ENCODE data around the gene FOXF1. TPM values are rescaled to one million over a fixed set of nuclear protein-coding genes. Genes with fewer than 3 reads are reported as not detected.
A peak's percentile ranks its signal among the peaks of the same experiment; 100 is the strongest.

FOXF1 gene
- total RNA-seq, 6 experiments from 2014 or later: 0.58 to 1.6 (median 1.2) TPM

GRCh38 chr16:86531641-86532525, 21.6 kb downstream of the FOXF1 start:
- H3K4me1 ChIP-seq: no peaks in the 10 kb centered on the region
- H3K36me3 ChIP-seq: peaks cover 0 to 3% (median 0%) of the 10 kb centered on the region in 4 donors
- H3K27me3 ChIP-seq: no peaks in the 10 kb centered on the region
- intact Hi-C loops (cut with DNase I): no loop called here
- 96% methylated on average over 10 of the region's 49 CpGs for WGBS (ENCODE audit: insufficient coverage, low coverage, low lambda C conversion rate, missing lambda C conversion rate)
- TF ChIP-seq CTCF (IDR thresholded peaks at IDR 0.05): no peak
- H3K27ac ChIP-seq: no peak overlapping the region
- DNase-seq (peak in 1 of 3 donors; percentile 13), ATAC-seq (no peak)
- H3K9me3 ChIP-seq: no peaks in the 10 kb centered on the region
- no peak overlapping the region for H3K4me3 ChIP-seq

- H3K27ac ChIP-seq: no peak overlapping the region
- H3K4me1 ChIP-seq: no peaks in the 10 kb centered on the region
- ATAC-seq (no peak), DNase-seq (peak in 1 of 3 donors; percentile 5)
- H3K4me3 ChIP-seq: no peak overlapping the region
- TF ChIP-seq CTCF (IDR thresholded peaks at IDR 0.05) (no peak), POLR2A (IDR thresholded peaks at IDR 0.05) (no peak)
- WGBS (ENCODE audit: insufficient coverage, low coverage, low lambda C conversion rate, missing lambda C conversion rate): no CpG with 5 or more reads among the region's 7 CpGs
- no peaks in the 10 kb centered on the region for H3K27me3 ChIP-seq
- intact Hi-C loops (cut with DNase I): no loop called here
- H3K9me3 ChIP-seq: no peaks in the 10 kb centered on the region
- H3K36me3 ChIP-seq: peaks cover 0 to 3% (median 0%) of the 10 kb centered on the region in 4 donors
Observed at GRCh38 chr16:86532526-86532815, 22.1 kb downstream of the FOXF1 start.

GRCh38 chr16:86533076-86533475, 22.7 kb downstream of the FOXF1 start:
- ATAC-seq (no peak), DNase-seq (no peak)
- intact Hi-C loops (cut with DNase I): no loop called here
- Histone ChIP-seq H3K27ac (no peak overlapping the region), H3K36me3 (peaks cover 0 to 4% (median 3%) of the 10 kb centered on the region in 4 donors), H3K4me3 (no peak overlapping the region), H3K9me3 (no peaks in the 10 kb centered on the region), H3K27me3 (no peaks in the 10 kb centered on the region), H3K4me1 (no peaks in the 10 kb centered on the region)
- WGBS (ENCODE audit: insufficient coverage, low coverage, low lambda C conversion rate, missing lambda C conversion rate): 92% methylated on average over 4 of the region's 8 CpGs
- TF ChIP-seq CTCF (IDR thresholded peaks at IDR 0.05): no peak
- no peak for TF ChIP-seq POLR2A (IDR thresholded peaks at IDR 0.05)

- intact Hi-C loops (cut with DNase I): no loop called here
- no peak for ATAC-seq
- Histone ChIP-seq H3K4me3 (no peak overlapping the region), H3K4me1 (no peaks in the 10 kb centered on the region), H3K36me3 (peaks cover 0 to 11% (median 6%) of the 10 kb centered on the region in 4 donors), H3K27me3 (no peaks in the 10 kb centered on the region), H3K27ac (no peak overlapping the region), H3K9me3 (no peaks in the 10 kb centered on the region)
- 80% methylated on average over 6 of the region's 8 CpGs for WGBS (ENCODE audit: insufficient coverage, low coverage, low lambda C conversion rate, missing lambda C conversion rate)
- DNase-seq: no peak
- TF ChIP-seq POLR2A (IDR thresholded peaks at IDR 0.05) (no peak), CTCF (IDR thresholded peaks at IDR 0.05) (no peak)
Observed at GRCh38 chr16:86533767-86534351, 23.5 kb downstream of the FOXF1 start.

All from right lobe of liver (tissue), 6 donors.